GM21717 (cell line): Measurements from ENCODE around the gene KCNQ1OT1.

Experiments
- ATAC-seq: cut with Tn5 transposase; IDR thresholded peaks from one replicate; pipeline ENCODE4 v1.9.1; 2021; ENCODE audit warnings: mild to moderate bottlenecking, moderate library complexity; ENCODE audit not compliant: unreplicated experiment

The KCNQ1OT1 gene

DNA sequence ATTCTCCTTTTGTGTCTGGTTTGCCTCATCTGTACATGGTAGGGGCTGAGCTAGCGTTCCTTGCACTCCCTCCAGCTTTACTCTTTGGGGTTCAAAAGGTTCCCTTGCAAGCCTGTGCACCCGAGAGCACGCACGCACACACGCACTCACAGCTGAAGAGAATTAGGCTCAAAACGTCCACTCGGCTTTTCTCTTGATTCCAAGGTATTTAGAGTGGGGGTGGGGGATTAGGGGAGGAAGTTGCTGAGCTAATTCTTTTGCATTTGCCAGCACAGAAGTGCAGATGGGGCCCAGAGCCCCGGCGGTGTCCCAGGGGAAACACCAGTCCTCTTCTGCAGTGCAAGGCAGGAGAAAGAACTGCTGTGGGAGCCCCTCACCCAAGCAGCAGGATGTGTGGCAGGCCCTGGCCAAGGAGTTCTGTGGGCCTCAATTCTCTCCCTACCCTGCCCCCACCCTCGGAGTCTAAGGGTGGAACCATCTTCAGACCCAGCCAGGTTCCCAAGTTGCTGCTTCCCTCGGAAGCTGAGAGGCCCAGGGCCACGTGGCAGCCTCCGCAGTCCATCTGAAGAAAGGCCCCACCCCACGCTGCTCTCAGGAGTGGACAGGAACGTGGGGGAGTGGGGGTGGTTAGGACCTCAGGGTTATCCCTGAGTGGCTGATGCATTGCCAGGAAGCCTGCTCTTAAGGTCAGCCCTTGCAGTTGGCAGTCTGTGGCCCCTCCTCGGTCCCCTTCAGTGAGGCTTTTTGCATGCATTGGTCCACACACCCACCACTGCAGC lies 3.8 kb upstream of the KCNQ1OT1 start:
- no peak for ATAC-seq

DNA sequence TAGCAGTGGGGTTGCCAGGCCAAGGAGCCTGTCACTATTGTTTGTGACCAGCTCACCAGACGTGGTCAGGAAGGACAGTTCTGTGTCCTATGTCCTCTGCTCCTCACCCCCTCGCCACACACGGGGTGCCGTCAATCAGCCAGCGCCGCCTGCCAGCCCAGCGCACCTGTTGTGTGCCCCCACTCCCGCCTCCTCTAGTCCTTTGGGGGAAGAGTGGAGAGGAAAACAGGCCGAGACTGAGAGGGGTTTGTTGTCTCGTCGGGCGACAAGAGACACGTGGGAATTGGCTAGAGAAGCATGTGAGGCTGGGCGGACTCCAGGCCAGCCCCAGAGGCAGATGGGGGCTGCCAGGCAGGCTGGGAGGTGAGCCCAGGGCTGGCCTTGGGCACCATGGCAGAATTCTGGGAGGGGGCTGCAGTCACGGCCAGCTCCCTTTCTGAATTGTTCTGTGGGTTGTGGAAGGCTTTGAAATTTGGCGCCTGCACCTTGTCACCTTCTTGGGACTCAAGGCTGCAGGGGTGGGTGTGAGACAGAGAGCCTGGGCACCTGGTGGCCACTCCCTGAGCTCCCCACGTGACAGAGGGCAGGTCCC lies 3.1 kb upstream of the KCNQ1OT1 start:
- ATAC-seq, result no peak

DNA sequence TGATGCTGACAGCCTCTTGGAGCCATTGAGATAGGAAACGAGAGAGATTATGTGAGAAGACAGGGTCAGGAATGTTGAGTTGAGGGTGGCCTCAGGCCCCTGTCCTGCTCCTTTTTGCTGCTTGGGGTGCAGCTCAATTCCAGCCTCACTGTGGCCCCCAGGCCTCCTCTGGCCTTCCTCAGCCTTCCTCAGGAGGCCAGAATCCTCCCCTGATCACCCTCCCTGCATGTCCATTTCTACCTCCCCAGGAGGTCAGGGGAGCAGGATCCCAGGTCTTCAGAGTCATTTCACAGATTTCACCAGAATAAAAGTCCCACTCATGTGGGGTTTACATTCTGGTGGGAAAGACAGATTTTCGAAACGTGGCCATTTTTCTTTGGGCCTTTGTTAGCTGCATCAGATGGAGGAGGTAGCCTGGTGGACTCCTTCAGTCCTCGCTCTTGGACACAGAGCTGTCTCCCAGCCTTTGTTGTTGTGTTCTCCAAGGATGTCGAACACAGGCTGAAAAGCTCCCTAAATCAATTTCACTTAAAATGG lies 2.2 kb upstream of the KCNQ1OT1 start:
- no peak for ATAC-seq

DNA sequence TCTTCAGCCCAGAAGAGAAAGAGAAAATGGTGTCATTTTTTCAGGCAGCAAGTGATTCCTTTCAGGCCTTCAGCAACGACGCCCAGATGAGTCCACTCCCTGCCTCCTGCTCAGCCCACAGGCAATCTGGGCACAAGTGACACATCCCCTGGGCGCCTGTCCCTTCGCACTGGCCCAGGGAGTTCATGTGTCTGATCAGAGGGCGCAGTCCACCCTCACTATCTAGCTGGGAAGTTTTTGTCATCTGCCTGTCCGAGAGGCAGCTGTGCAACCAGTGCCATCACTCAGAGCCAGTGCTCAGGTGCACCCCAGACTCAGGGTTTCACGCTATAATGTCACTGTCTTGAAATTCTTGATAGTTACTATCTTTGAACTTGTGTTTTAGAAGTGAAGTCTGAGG lies 1.4 kb upstream of the KCNQ1OT1 start:
- no peak for ATAC-seq

DNA sequence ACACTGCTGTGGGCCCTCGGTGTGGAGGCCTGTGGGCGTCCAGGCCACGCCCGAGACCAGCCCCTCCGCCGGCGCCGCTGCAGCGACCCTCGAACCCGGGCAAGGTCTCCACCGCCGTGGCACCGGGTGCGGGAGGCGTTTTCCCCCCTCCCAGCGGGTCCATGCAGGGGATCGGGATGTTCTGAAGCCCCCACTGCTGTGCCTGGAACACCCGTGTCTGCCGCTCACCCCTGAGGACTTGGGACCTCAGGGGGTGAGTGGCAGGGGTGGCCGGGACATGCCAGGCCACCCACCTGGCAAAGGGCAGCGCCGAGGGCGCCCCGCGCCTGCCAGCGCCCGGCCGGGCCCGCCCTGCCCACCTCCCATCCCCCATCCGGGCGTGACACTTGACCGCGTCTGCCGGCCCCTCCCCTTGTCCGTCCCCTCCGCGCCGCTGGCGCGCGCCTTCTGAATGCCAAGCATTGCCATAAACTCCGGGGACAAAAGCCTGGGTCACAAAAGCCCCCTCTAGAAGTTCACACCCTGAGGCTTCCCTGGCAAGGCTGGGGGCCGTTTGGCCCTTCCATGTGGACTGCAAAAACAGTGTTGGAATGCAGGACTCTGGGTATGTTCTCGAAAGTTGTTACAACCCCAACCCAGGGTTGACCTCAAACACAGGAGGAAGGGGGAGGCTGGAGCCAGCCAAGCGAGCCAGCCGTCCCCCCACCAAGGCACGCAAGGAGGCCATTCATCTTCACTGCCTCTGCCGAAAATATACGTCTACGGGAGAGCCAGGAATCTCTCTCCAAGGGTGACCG lies 819 bp upstream of the KCNQ1OT1 start:
- ATAC-seq, result peak; percentile 34

DNA sequence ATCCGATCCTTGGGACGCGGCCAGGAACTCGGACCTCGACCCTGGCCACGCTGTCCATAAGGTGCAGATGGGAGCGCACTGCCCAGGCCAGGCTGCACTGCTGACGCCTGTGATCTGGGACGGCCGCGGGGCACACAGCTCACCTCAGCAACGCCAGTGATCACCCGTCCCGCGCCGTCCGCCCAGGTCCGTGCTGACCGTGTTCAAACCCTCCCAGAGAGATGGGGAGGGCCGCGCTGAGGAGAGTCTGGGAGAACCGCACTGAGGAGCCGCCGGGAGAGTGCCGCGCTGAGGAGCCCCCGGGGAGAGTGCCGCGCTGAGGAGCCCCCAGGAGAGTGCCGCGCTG lies 636 bp downstream of the KCNQ1OT1 start:
- peak; percentile 13 for ATAC-seq

DNA sequence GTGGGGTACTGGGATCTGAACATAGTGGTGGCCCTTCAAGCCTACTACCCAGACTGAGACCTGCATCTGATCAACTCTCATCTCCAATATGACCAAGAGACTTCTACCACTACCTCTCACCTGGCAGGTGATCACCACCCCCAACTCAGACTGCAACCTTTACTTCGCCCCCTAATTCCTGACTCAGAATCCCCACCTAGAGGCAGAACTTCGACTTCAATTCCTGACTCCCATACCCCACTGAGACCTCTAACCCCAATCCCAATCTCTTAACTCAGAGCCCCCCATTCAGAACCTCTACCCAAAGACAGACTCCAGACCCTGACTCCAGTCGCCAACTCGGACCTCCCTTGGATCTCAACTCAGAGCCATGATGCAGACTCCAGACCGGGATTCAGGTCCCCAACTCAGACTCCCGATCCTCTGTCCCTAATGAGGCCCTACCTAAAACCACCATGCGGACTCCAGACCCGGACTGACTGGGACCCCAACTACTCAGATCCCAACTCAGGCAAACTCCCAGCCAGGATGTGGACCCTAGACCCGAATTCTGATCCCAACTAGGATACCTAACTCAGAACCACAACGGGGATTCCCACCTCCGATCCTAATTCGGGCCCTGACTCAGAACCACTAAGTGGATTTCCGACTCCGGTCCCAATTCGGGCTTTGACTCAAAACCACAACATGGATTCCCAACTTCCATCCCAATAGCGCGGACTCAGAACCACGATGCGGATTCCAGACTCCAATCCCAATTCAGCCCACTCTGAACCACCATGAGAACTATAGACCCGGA lies 1.2 kb downstream of the KCNQ1OT1 start:
- ATAC-seq, result no peak

DNA sequence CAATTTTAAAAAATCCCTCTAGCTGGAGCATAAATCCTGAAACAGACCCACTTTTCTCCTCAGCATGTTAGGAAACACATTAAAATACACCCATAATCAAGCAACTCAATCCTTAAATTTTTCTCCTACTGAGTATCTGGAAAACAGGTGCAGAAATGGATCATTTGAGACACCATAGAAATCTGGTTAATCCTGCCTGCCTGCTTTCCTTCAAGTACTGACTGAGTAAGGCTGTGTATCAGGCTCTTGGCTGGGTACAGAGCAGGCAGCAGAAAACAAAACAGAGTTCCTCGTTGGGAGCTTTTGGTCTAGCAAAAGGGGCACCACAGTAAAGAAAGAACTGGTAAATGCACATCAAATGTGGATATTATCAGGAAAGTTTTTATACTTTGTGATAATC lies 1.9 kb downstream of the KCNQ1OT1 start:
- ATAC-seq, result no peak

DNA sequence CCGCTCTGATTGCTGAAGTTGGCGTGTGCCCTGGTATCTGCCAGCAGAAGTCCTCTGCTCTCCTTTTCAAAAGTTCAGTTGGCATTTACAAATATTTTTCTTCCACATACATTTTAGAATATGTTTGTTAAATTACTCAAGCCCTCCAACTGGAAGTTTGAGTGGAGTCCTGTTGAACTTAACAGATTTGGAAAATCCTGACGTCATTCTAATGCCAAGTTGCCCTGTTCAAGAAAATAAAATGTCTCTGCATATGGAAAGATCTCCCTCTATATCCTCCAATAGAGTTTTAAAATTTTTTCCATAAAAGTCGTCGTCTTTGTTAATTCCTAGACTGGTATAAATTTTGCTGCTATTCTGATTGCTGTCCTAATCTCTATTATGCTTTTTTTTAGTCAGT lies 3.3 kb downstream of the KCNQ1OT1 start:
- ATAC-seq, result no peak

DNA sequence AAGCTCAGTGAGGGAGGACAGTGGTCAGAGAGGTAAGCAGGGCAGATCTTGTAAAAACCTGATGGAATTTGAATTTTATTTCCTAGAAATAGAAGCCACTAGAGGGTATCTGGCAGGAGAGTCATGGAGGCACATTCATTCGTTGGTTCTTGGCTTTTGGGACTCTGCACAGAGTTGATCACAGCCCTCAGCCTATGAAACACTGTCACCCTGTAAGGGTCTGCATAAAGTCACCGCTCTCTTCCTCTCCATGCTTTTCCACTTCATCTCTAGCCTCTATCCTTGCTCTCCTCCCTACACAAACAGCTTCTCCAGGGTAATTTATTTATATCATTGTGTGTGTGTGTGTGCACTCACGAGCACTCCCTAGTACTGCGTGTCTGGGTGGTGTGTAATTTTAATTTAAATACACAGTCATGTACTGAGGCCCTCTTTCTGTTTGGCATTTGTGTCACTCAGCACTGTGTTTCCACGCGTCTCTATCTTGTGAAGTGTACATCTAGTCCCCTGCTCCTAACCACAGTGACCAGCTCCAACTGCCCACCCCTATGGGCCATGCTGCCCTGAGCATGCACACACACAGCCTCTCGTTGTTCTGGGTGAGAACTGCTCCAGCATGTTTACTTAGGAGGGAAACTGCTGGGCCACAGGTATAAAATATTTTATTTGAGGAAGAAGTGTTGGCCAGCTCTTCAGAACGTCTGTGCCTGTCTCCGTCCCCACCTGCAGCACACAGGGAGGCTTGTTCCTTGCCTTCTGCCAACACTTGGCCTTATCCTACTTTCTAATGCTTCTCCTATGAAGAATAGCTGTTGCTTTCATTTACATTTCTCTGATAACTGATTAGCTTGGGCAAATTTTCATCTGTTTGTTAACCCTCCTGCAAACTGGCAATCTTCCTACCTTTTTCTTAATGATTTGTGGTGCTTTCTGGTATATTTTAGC lies 4.5 kb downstream of the KCNQ1OT1 start:
- no peak for ATAC-seq

DNA sequence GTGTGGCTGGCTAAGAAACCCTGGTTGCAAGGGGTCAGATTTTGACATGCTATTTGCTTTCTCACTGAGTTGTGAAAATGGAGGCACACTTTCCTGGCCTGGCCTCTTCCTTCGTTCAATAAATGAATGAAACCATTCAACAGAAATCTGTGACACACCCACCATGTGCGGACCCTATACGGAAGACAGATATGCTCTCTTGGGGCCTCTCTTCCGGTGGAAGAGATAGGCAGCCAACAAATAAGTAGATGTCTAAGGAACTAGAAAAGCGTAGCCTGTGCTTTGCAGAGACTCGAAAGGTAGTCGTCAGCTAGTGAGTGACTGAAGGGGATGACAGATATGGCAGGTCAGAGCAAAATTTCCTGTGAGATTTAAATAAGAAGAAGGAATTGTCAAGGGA lies 5.3 kb downstream of the KCNQ1OT1 start:
- ATAC-seq, result no peak

DNA sequence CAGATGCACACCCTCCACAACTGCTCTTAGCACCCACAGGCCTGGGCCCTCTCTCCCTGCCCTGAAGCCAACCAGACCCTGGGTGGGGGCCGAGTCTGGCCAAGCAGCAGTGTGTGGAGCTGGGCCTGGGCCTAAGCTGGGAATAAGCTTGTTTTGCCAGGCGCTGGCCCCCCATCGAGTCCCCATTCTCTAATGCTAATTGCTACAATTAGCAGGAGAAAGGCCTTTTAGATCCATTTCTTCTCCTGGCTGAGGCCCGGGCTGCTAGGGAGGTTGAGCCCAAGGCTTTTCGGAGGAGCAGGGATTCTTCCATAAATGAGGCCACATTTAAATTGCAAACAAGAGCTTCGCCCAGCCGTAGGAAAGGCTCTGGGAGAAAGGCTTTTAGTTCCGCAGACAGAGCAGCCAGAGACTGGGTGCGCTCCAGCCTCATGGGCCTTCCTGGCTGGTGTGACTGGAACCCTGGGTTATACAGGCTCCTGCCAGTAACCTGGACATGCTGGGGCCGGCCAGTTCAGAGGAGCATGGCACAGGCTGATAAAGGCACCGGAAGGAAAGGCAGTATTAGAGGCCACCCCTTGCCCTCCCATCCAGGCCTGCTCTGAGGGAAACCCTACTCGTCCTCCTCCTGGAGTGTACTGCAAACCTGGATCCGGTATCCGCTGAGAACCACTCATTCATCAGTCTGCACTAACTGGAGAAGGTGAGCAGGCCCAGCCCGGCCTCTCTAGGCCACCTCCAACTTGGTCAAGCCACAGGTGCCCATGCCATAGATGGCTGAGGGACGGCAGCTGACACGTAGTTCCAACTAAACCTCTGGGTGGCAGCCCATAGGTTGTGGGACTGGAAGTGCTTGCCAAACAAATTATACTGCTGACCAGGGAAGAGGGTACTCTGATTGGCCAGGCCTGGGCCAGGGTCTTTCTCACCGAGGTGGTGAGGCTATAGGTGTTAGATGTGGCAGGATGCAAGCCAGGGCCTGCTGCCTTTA lies 6.2 kb downstream of the KCNQ1OT1 start:
- no peak for ATAC-seq

DNA sequence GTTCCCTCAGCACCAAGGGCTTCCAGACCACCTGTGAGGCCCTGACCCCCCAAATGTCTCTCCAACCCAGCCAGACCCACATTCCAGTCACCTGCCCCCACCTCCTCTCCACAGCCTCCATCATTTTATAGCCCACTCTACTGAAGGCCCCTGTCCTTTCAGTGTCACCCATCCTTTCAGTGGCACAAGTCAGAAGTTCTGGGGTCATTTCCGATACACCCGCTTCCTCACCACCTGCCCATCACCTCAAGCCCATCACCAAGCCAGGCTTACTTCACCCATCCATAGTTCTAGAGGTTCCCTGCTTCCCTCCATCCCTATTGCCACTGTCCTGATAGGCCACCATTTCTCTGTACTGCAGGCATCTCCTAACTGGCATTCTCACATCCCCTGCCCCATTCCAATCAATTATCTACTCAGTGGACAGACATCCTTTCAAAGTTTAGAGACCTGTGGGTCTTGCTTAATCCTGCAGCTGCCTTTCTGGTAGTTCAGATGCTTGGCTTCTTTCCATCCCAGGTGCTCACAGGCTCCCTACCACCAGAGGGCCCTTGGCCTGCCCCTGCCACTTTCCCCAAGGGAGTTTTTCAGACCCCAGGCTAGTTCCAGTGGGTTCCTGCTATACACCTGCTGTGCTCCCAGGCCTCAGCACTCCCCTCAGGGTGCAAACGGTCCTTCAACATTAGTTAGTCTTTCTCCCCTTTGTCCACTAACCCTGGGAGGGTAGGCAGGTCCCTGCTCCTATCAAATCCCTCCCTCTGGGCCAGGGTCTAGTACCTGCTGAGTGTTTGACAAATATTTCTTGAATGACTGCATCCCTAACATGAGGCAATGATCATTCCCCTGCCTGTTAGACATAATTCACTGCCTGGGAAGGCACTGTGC lies 7.6 kb downstream of the KCNQ1OT1 start:
- ATAC-seq, result no peak

DNA sequence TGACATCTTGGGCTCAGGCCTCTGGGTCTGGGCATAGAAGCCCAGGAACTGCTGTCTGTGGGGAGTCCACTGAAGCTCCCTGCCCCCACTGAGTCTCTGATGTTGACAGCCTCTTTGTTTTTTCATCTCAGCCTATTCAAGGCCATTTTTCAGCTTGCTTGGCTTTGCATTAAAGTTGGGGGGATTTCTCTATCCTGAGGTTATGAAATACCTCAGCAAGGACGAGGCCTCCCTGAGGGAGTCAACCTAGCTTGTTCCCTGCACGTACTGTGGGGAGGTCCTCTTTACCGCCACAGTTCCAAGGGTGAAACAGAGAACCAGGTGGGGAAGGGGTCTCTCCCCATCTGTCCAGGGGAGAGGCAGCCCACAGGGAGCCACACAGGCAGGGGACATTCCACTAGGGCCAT lies 8.4 kb downstream of the KCNQ1OT1 start:
- ATAC-seq, result no peak

DNA sequence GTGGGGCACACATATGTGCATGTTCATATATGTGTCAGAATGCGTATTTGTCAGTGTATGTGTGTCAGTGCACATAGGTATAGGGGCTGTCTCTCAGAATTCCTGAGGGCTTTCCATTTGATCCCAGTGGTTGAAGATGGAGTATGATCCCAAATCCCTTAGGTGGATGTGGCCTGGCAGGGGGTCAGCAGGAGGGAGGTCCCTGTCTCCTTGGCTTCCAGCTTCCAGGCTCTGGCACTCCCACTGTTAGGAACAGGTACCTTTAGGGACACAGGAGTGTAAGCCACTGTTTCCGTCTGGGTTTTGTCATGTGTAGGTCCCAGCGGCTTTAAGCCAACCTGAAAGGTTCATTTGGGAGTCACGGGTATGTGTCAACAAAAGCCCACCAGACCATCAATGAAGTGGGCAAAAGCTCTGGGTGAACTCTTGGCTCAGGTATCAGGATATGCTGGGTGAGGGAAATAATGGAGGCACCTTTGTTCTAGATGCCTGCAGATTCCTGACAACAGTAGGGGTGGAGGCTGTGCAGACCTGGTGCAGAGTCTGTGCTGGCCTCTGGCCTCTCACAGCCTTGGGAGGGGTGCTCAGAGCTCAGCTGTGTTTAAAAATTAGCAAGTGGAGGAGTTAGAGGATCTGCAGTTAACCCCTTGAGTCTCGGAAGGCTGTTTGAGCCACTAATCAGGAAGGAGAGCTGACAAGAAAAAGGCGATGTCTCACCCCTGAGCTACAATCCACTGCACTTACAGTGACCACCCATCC lies 9.0 kb downstream of the KCNQ1OT1 start:
- no peak for ATAC-seq

DNA sequence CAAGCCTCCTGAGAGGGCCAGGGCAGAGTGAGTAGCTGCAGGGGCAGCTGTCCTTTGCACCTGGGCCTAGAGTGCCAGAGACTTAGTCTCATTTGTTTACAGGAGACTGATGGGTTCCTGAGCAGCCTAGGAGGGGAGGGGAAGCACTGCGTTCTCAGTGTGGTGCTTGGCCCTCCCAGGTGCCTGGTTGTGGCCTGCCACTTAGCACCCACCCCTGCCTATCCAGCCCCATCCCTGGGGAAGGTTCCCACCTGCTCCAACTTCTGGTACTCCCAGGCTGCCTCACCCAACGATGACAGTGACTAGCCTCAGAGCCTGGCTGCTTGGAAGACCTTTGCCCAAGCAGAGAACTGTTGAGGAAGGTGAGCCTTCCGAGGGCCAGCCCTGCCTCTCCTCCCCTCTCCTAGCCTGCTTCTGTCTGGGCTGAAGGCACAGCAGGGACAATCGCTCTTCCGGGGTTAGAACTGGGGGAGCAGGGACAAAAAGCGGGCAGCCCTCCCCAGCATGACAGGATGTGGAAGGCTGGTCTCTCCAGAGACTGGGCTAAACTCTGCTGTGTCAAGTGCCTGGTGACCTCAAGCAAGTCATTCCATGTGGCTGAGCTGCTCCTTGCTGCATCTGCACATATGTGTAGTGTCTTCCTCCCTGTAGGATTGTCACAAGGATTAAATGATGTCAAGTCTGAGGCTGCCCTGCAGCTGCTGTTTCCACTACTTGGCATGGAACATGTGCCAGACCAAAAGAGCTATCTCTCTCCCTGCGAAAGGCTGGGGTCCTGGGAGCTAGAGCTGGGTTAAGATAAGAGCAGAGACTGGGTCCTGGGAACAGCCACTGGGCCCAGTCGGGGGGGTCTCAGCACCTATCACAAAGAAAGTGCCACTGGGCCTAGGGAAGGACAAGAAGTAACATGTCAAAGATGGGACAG lies 9.9 kb downstream of the KCNQ1OT1 start:
- ATAC-seq, result no peak
